MM.1S (cell line): ENCODE results near the gene SUFU.

Experiments used
- EZH2 ChIP-seq: fragments of 300-600 bp; sonication (generic); optimal IDR thresholded peaks from 2 replicates; pipeline ENCODE3; 2017; ENCODE audit warnings: low read depth, mild to moderate bottlenecking, antibody characterized with exemption, low read length, mixed read lengths
- TF ChIP-seq, protein P1 (sequence below): fragments of 300-600 bp; sonication (generic); IDR thresholded peaks from 2 replicates; pipeline ENCODE4 v1.5.1; 2016; ENCODE audit warnings: antibody characterized with exemption, low read length, mixed read lengths

DNA sequence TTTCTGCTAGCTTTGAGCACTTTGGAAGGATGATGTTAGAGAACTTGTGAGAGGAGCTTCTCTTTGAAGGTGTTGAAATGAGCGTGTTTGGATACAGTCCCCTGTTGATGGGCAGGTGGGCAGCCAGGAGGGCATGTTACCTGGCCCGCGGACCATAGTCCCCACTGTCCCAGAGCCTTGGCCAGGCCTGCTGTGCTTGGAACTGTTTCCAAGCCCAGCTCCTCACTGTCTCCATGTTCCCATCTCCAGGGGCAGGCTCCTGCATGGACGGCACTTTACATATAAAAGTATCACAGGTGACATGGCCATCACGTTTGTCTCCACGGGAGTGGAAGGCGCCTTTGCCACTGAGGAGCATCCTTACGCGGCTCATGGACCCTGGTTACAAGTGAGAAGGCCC, 113.3 kb downstream of the SUFU start:
- TF ChIP-seq, protein P1, sequence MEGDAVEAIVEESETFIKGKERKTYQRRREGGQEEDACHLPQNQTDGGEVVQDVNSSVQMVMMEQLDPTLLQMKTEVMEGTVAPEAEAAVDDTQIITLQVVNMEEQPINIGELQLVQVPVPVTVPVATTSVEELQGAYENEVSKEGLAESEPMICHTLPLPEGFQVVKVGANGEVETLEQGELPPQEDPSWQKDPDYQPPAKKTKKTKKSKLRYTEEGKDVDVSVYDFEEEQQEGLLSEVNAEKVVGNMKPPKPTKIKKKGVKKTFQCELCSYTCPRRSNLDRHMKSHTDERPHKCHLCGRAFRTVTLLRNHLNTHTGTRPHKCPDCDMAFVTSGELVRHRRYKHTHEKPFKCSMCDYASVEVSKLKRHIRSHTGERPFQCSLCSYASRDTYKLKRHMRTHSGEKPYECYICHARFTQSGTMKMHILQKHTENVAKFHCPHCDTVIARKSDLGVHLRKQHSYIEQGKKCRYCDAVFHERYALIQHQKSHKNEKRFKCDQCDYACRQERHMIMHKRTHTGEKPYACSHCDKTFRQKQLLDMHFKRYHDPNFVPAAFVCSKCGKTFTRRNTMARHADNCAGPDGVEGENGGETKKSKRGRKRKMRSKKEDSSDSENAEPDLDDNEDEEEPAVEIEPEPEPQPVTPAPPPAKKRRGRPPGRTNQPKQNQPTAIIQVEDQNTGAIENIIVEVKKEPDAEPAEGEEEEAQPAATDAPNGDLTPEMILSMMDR: no peak
- TF ChIP-seq EZH2: no peak
